WTC11 (cell line): Measurements from ENCODE around the gene SCNN1A. TPM values are rescaled to one million over a fixed set of nuclear protein-coding genes. Genes with fewer than 3 reads are reported as not detected.
A peak's percentile ranks its signal among the peaks of the same experiment; 100 is the strongest.

Experiments used
- ATAC-seq: fragments of 200-7000 bp; cut with Tn5 transposase; 2 replicates; pipeline ENCODE4 v1.10.0; 2021; ENCODE audit warnings: mild to moderate bottlenecking, moderate library complexity
- CTCF ChIA-PET: fragments of 300-600 bp; sonication (Branson Sonifier 250); formaldehyde crosslinking; loops from one replicate; lab custom pipeline; 2021; ENCODE audit warnings: antibody characterized with exemption; lab: Charles Lee
- POLR2A ChIA-PET: fragments of 350-600 bp; sonication (Branson Sonifier 250); formaldehyde crosslinking; loops from one replicate; lab custom pipeline; 2021; ENCODE audit warnings: antibody characterized with exemption; lab: Charles Lee
- DNase-seq: peaks from one replicate; pipeline ENCODE4 v3.0.0; 2021; ENCODE audit warnings: low spot score
- H3K27ac Mint-ChIP-seq: 2 replicates; pipeline ENCODE4 v1.8.0; 2021; ENCODE audit warnings: mixed read lengths
- H3K27me3 Mint-ChIP-seq: 2 replicates; pipeline ENCODE4 v1.8.0; 2021; ENCODE audit warnings: low read depth, mild to moderate bottlenecking, moderate library complexity, mixed read lengths
- H3K36me3 Mint-ChIP-seq: 2 replicates; pipeline ENCODE4 v1.8.0; 2021; ENCODE audit warnings: mixed read lengths
- H3K4me1 Mint-ChIP-seq: 2 replicates; pipeline ENCODE4 v1.8.0; 2022; ENCODE audit warnings: mixed read lengths
- H3K4me3 Mint-ChIP-seq: 2 replicates; pipeline ENCODE4 v1.8.0; 2021; ENCODE audit warnings: mild to moderate bottlenecking, moderate library complexity, mixed read lengths
- H3K9me3 Mint-ChIP-seq: 2 replicates; pipeline ENCODE4 v1.8.0; 2021; ENCODE audit warnings: mixed read lengths
- AFF4 ChIP-seq: sonication (generic); formaldehyde crosslinking; IDR thresholded peaks from 2 replicates; pipeline ENCODE4 v1.8.1; 2023; ENCODE audit warnings: mild to moderate bottlenecking, missing genetic modification reagents, borderline replicate concordance
- ATF1 ChIP-seq: sonication (generic); formaldehyde crosslinking; IDR thresholded peaks from 2 replicates; pipeline ENCODE4 v1.8.1; 2023; ENCODE audit warnings: mild to moderate bottlenecking, moderate library complexity, missing genetic modification reagents
- CREB1 ChIP-seq: sonication (generic); formaldehyde crosslinking; IDR thresholded peaks from 2 replicates; pipeline ENCODE4 v1.8.0; 2023; ENCODE audit warnings: mild to moderate bottlenecking, missing genetic modification reagents
- ETV6 ChIP-seq: sonication (generic); formaldehyde crosslinking; IDR thresholded peaks from 2 replicates; pipeline ENCODE4 v1.8.1; 2022; ENCODE audit warnings: mild to moderate bottlenecking, missing genetic modification reagents
- MAX ChIP-seq: sonication (generic); formaldehyde crosslinking; IDR thresholded peaks from 2 replicates; pipeline ENCODE4 v1.8.0; 2022; ENCODE audit warnings: mild to moderate bottlenecking, missing genetic modification reagents
- NFE2L1 ChIP-seq: sonication (generic); formaldehyde crosslinking; IDR thresholded peaks from 2 replicates; pipeline ENCODE4 v1.8.1; 2023; ENCODE audit warnings: missing genetic modification reagents
- RORB ChIP-seq: fragments of 250-450 bp; sonication (Bioruptor Pico); IDR thresholded peaks from 2 replicates; pipeline ENCODE4 v1.9.0; 2021; ENCODE audit warnings: mild to moderate bottlenecking
- SMAD4 ChIP-seq: sonication (generic); formaldehyde crosslinking; IDR thresholded peaks from 2 replicates; pipeline ENCODE4 v1.8.0; 2022; ENCODE audit warnings: mild to moderate bottlenecking, missing genetic modification reagents
- SP1 ChIP-seq: sonication (generic); formaldehyde crosslinking; conservative IDR thresholded peaks from 2 replicates; pipeline ENCODE4 v1.8.1; 2022; ENCODE audit warnings: missing genetic modification reagents
- STAT6 ChIP-seq: sonication (generic); formaldehyde crosslinking; conservative IDR thresholded peaks from 2 replicates; pipeline ENCODE4 v1.8.1; 2023; ENCODE audit warnings: mild to moderate bottlenecking, low read depth, missing genetic modification reagents, moderate library complexity
- TCF7 ChIP-seq: sonication (generic); formaldehyde crosslinking; IDR thresholded peaks from 2 replicates; pipeline ENCODE4 v1.8.0; 2022; ENCODE audit warnings: mild to moderate bottlenecking, low read depth, missing genetic modification reagents, moderate library complexity
- TEAD1 ChIP-seq: sonication (generic); formaldehyde crosslinking; IDR thresholded peaks from 2 replicates; pipeline ENCODE4 v1.8.0; 2022; ENCODE audit warnings: mild to moderate bottlenecking, missing genetic modification reagents
- TEAD4 ChIP-seq: sonication (generic); formaldehyde crosslinking; IDR thresholded peaks from 2 replicates; pipeline ENCODE4 v1.8.0; 2022; ENCODE audit warnings: mild to moderate bottlenecking, missing genetic modification reagents
- ZNF281 ChIP-seq: sonication (generic); formaldehyde crosslinking; IDR thresholded peaks from 2 replicates; pipeline ENCODE4 v1.8.0; 2023; ENCODE audit warnings: mild to moderate bottlenecking, missing genetic modification reagents
- ZNF423 ChIP-seq: fragments of 250-450 bp; sonication (Bioruptor Pico); IDR thresholded peaks from 2 replicates; pipeline ENCODE4 v2.1.2; 2022; ENCODE audit warnings: mild to moderate bottlenecking, moderate library complexity
- total RNA-seq: library from RNA; stranded (reverse); gene quantifications from 3 replicates; pipeline ENCODE4 v1.2.3, GENCODE V29; 2021

Gene SCNN1A
- total RNA-seq, 1 experiment from 2014 or later = 100 TPM

- H3K27me3 Mint-ChIP-seq = peaks cover 3% of the 10 kb centered on the region
- H3K4me1 Mint-ChIP-seq = peaks cover 77% of the 10 kb centered on the region
- ChIA-PET POLR2A (interaction anchor here (0.6 to 4.1 kb wide), 8 partner anchors 8 to 1966 kb away, joined by 3 to 23 read pairs (median 4); partner anchors contain the start of genes GAPDH, LTBR and VAMP1), CTCF (interaction anchor here (0.5 to 8.0 kb wide), 7 partner anchors 13 to 95 kb away, joined by 3 to 68 read pairs (median 5); partner anchors contain the start of gene VAMP1)
- H3K27ac Mint-ChIP-seq = peak overlapping the region; percentile 99
- TF ChIP-seq ETV6 (CRISPR knock-in tag) (no peak), MAX (peak; percentile 35; the same call in 1 of the 2 replicates), CREB1 (CRISPR knock-in tag) (no peak), STAT6 (CRISPR knock-in tag) (no peak), ATF1 (CRISPR knock-in tag) (no peak), NFE2L1 (CRISPR knock-in tag) (no peak), TEAD4 (CRISPR knock-in tag) (0 out of 2 replicates have a peak, but pooled peaks have one; percentile 66), AFF4 (CRISPR knock-in tag) (no peak), RORB (no peak), SP1 (CRISPR knock-in tag) (peak; percentile 60), TCF7 (CRISPR knock-in tag) (no peak), ZNF423 (CRISPR knock-in tag) (peak; percentile 16; the same call in 1 of the 2 replicates), SMAD4 (no peak), TEAD1 (CRISPR knock-in tag) (peak; percentile 53; the same call in 1 of the 2 replicates), ZNF281 (CRISPR knock-in tag) (peak; percentile 31; the same call in 1 of the 2 replicates)
- DNase-seq = peak; percentile 76
- no peaks in the 10 kb centered on the region for H3K36me3 Mint-ChIP-seq
- H3K9me3 Mint-ChIP-seq = no peaks in the 10 kb centered on the region
- H3K4me3 Mint-ChIP-seq = peak overlapping the region; percentile 91
- peak; percentile 61 for ATAC-seq
Measured at GRCh38 chr12:6376079-6376869, 911 bp upstream of the SCNN1A start.
